ENCODE results near the gene CLP1. TPM values are rescaled to one million over a fixed set of nuclear protein-coding genes. Genes with fewer than 3 reads are reported as not detected.

CLP1 gene
- total RNA-seq, 1 experiment from 2014 or later, result 35.5 TPM

- no peak overlapping the region for H2BK20ac ChIP-seq (ENCODE audit: low read depth, low read length, poor library complexity, severe bottlenecking)
- TF ChIP-seq CTCF (conservative IDR thresholded peaks at IDR 0.05), result peak; percentile 94
- H3K4me3 Mint-ChIP-seq, result peak overlapping the region in 1 of 2 experiments; percentile 31; a peak in 3 of 5 replicates
- no peak overlapping the region for H3K14ac ChIP-seq (ENCODE audit: insufficient read depth, low read length)
- no peak overlapping the region for H4K8ac ChIP-seq (replicated peaks; ENCODE audit: insufficient read length, low read depth, low read length)
- H3K27me3 ChIP-seq (ENCODE audit: insufficient read depth, low read length), result no peaks in the 10 kb centered on the region
- H3T11ph ChIP-seq (ENCODE audit: low read length), result no peak overlapping the region
- H3K79me2 ChIP-seq (ENCODE audit: insufficient read depth, low read length), result peaks cover 5% of the 10 kb centered on the region; the same call in 1 of the 2 replicates
- no peaks in the 10 kb centered on the region for H3K9me3 ChIP-seq (ENCODE audit: control insufficient read depth, low read depth, low read length)
- peaks cover 20% of the 10 kb centered on the region for H3K4me1 ChIP-seq (ENCODE audit: insufficient read depth, low read length)
- WGBS (ENCODE audit: extremely low coverage, insufficient read length, low lambda C conversion rate), result no CpG with 5 or more reads among the region's 17 CpGs
- H4K5ac ChIP-seq (ENCODE audit: insufficient read length, low read depth, low read length), result no peak overlapping the region
- H3K56ac ChIP-seq (ENCODE audit: insufficient read length, low read depth, low read length), result no peak overlapping the region
- no peak overlapping the region for H2AFZ ChIP-seq (ENCODE audit: low read length)
- no peak overlapping the region for H3K18ac ChIP-seq (ENCODE audit: insufficient read length, low read depth, low read length)
- H3K23me2 ChIP-seq (ENCODE audit: insufficient read length, low read depth, low read length, poor library complexity, severe bottlenecking), result peaks cover 22% of the 10 kb centered on the region
- H3K4me2 ChIP-seq (ENCODE audit: insufficient read depth, insufficient read length, low read length), result no peak overlapping the region
- H3K27me3 Mint-ChIP-seq (ENCODE audit: low read depth), result no peaks in the 10 kb centered on the region; the same call in 1 of the 2 replicates
- H2BK120ac ChIP-seq (ENCODE audit: low read depth, low read length, poor library complexity, severe bottlenecking), result no peak overlapping the region
- H2AK5ac ChIP-seq (ENCODE audit: insufficient read length, low read length), result no peak overlapping the region
- no peak overlapping the region for H4K91ac ChIP-seq (ENCODE audit: insufficient read length, low read depth, low read length)
- no peak overlapping the region for H3K9ac ChIP-seq (ENCODE audit: extremely low read depth, insufficient read length, low read length)
- no peak overlapping the region for H2BK5ac ChIP-seq (ENCODE audit: insufficient read length, low read length)
- peaks cover 26 to 51% (median 45%) of the 10 kb centered on the region in 3 experiments for H3K36me3 Mint-ChIP-seq (ENCODE audit: insufficient read depth in 1 of 3, low read depth in 3 of 3)
- no peak overlapping the region for H3K4ac ChIP-seq (ENCODE audit: low read depth, low read length)
- H3K27ac ChIP-seq (ENCODE audit: insufficient read length, low read depth, low read length), result no peak overlapping the region
- peak overlapping the region in 2 of 3 experiments; percentile 89 to 91; a peak in 5 of 7 replicates for H3K27ac Mint-ChIP-seq
- no peaks in the 10 kb centered on the region for H3K9me3 Mint-ChIP-seq
- H2BK12ac ChIP-seq (ENCODE audit: insufficient read length, low read depth, low read length), result no peak overlapping the region
- peaks cover 87 to 97% of the 10 kb centered on the region in 2 experiments for H3K4me1 Mint-ChIP-seq
- no peak overlapping the region for H3K23ac ChIP-seq (ENCODE audit: insufficient read length, low read depth, low read length)
- peaks cover 2% of the 10 kb centered on the region for H4K20me1 ChIP-seq (ENCODE audit: control insufficient read depth, insufficient read depth, insufficient read length)
- H2BK15ac ChIP-seq (ENCODE audit: low read depth, low read length), result no peak overlapping the region
- no peaks in the 10 kb centered on the region for H3K79me1 ChIP-seq (ENCODE audit: insufficient read depth, low read depth, low read length, poor library complexity, severe bottlenecking)
- peak; percentile 87 for DNase-seq
These were observed 12.5 kb upstream of the CLP1 start for GRCh38 chr11:57644748-57645688.
